GM12801 (cell line): Measurements from ENCODE around the gene MXRA8.

ENCODE experiments used
- TF ChIP-seq, protein P1 (sequence below): IDR thresholded peaks from one replicate; pipeline ENCODE4 v1.5.1; 2011; ENCODE audit warnings: control low read depth; ENCODE audit not compliant: insufficient read length; ENCODE audit errors: extremely low read depth

The MXRA8 gene

DNA sequence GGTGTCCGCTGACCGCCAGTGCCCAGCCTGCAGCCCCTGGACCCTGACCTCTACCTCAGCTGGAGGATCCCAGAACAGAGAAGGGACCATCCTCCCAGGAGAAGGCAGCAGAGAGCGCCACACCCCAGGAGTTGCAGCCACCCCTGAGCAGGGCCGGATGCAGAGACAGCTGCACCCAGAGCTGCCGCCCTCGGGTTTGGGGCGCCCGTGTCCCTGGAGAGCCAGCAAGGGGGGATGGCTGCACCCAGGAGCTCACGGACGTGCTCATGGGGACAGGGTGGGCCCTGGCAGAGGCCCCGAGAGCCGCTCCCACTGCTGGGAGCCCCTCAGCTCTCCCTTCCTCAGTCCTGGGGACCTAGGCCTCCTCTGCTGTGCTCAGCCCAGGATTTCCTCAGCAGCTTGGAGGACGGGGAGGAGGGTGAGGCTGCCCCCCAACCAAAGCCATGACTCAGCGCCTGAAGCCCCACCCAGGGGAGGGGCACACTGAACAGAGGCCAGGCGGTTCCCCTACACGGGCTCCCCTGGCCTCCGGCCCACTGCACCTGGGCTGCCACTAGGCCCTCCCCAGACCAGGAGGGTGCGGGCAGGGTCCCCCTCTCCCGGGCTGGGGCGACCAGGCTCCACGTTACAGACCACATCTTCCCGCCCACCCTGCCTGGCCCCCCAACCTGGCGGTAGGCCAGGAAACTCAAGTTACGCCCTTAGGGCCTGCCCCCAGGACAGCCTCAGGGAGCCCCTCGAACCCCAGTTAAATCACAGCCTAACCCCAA lies 52.9 kb downstream of the MXRA8 start:
- TF ChIP-seq, protein P1, sequence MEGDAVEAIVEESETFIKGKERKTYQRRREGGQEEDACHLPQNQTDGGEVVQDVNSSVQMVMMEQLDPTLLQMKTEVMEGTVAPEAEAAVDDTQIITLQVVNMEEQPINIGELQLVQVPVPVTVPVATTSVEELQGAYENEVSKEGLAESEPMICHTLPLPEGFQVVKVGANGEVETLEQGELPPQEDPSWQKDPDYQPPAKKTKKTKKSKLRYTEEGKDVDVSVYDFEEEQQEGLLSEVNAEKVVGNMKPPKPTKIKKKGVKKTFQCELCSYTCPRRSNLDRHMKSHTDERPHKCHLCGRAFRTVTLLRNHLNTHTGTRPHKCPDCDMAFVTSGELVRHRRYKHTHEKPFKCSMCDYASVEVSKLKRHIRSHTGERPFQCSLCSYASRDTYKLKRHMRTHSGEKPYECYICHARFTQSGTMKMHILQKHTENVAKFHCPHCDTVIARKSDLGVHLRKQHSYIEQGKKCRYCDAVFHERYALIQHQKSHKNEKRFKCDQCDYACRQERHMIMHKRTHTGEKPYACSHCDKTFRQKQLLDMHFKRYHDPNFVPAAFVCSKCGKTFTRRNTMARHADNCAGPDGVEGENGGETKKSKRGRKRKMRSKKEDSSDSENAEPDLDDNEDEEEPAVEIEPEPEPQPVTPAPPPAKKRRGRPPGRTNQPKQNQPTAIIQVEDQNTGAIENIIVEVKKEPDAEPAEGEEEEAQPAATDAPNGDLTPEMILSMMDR: no peak

DNA sequence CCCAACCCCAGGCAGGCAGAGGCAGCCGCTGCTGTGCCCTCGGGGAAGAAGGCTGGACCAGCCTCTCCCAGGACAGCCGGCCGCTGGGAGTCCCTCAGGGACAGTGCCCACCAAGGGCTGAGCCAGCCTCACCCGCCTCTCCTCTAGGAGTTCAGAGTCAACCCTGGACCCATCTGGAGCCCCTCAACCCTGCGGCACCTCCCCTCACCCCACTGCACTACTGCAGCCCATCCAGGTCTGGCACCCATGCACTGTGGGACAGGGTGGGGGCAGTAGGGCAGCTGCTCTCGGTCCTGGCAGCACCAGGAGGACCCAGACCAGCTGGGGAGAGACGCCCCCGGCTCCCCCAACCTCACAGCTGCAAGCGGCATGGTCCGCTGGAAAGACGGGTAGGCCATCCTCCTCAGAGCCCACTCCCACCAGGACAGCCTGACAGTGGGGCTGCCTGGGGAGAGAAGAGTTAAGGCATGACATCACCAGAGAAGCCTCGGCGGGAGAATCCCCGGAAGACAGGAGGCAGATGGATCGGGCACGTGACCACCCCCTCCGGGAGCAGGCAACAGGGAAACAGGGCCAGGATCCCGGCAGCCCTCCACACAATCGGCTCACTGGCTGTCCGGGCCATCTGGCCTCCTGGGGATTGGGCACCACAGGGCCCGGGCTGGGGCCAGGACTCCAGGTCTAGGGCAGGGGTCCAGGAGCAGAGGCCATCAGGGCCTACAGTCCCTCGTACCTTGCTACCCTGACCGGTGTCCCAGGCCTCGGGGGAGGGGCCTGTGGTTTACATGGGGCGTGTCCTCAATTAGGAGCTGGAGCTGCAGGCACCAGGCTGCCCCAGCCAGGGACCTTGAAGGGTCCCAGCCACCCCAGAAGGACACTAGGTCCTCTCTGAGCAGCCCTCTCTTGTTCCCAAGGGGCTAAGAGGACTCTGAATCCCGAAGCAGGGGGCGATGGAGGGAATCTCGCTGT lies 53.7 kb downstream of the MXRA8 start:
- TF ChIP-seq, protein P1: no peak

- TF ChIP-seq, protein P1: no peak
These were observed 54.6 kb downstream of the MXRA8 start for GRCh38 chr1:1303736-1304135.

- TF ChIP-seq, protein P1: no peak
These were observed 55.3 kb downstream of the MXRA8 start for GRCh38 chr1:1302951-1303509.
